Kidney (tissue), 14 donors: Measurements from ENCODE around the gene UBQLN3. TPM values are rescaled to one million over a fixed set of nuclear protein-coding genes. Genes with fewer than 3 reads are reported as not detected.

Source experiments
- DNase-seq, 5 donors: peaks; one replicate each; pipeline ENCODE4 v3.0.0-alpha.2; 2013 to 2020
- FAIRE-seq: peaks from 2 replicates; lab custom pipeline; 2012; peaks lifted over from hg19 to GRCh38; lab: Jason Lieb, UNC
- H3K27ac ChIP-seq, 2 donors: one replicate each; pipeline ENCODE4 v1.7.0; 2013; ENCODE audit warnings: low read depth in 2 of 2, low read length in 2 of 2, inconsistent platforms in 1 of 2
- H3K27me3 ChIP-seq: one replicate; pipeline ENCODE4 v1.7.1; 2013; ENCODE audit warnings: low read length, inconsistent platforms; ENCODE audit not compliant: control insufficient read depth, insufficient read depth
- H3K36me3 ChIP-seq, 3 donors: one replicate each; pipeline versions ENCODE4 v1.7.0 to v1.7.1; 2013; ENCODE audit warnings: low read length in 3 of 3, control low read depth in 1 of 3, inconsistent platforms in 1 of 3; ENCODE audit not compliant: insufficient read depth in 3 of 3, control insufficient read depth in 2 of 3
- H3K4me1 ChIP-seq, 3 donors: one replicate each; pipeline versions ENCODE4 v1.7.0 to v1.7.1; 2013; ENCODE audit warnings: low read length in 3 of 3, inconsistent platforms in 1 of 3, low read depth in 1 of 3; ENCODE audit not compliant: control insufficient read depth in 2 of 3, insufficient read depth in 2 of 3
- H3K4me3 ChIP-seq, 3 donors: one replicate each; pipeline versions ENCODE4 v1.7.0 to v1.8.1; 2013; ENCODE audit warnings: low read length in 3 of 3, control low read depth in 1 of 3, inconsistent platforms in 1 of 3
- H3K9ac ChIP-seq, 3 donors: one replicate each; pipeline versions ENCODE4 v1.7.0 to v1.7.1; 2013; ENCODE audit warnings: low read length in 3 of 3, control low read depth in 1 of 3, inconsistent platforms in 1 of 3
- H3K9me3 ChIP-seq, 3 donors: one replicate each; pipeline versions ENCODE4 v1.7.0 to v1.7.1; 2013; ENCODE audit warnings: low read length in 3 of 3, control low read depth in 1 of 3, inconsistent platforms in 1 of 3; ENCODE audit not compliant: control insufficient read depth in 2 of 3, insufficient read depth in 1 of 3
- CTCF ChIP-seq: IDR thresholded peaks from 3 replicates; pipeline ENCODE4 v1.5.1; 2012; ENCODE audit warnings: mild to moderate bottlenecking, moderate library complexity, borderline replicate concordance; ENCODE audit not compliant: insufficient read depth; ENCODE audit errors: extremely low read depth
- intact Hi-C: fragments of 100-400 bp; cut with DNase I; formaldehyde crosslinking; loops from one replicate; pipeline ENCODE4 v1.11.1; 2022
- polyA plus RNA-seq: library from polyadenylated mRNA; stranded (reverse); fragments of 350-450 nt; fragmentation: Illumina TruSeq; extraction: RNeasy Lipid Tissue Mini Kit (QIAGEN cat#74804); gene quantifications from one replicate; pipeline ENCODE4 v1.2.3, GENCODE V29; 2014; ENCODE audit warnings: low read depth, low replicate concordance; ENCODE audit not compliant: insufficient read depth
- total RNA-seq: library from RNA; stranded (reverse); fragmentation: NEBNext Ultra II Directional; extraction: Animal tissue kit (Norgen Biotek cat#: 25700); gene quantifications from one replicate; pipeline ENCODE4 v1.2.1, GENCODE V29; 2021
- donor health status: control.
- donor health status: control.
- donor health status: control.
- donor health status: control.
- donor health status: control.
- donor health status: DM: yes; HTN: yes; CAD: no.
- donor health status: Normal renal cell carcinoma (clear cell type).

The UBQLN3 gene
- total and polyA plus RNA-seq, 2 donors from 2014 or later: 0.35 TPM; not detected in 1

GRCh38 chr11:5488798-5489399 lies 20.9 kb downstream of the UBQLN3 start:
- H3K36me3 ChIP-seq: no peaks in the 10 kb centered on the region
- H3K9me3 ChIP-seq: no peaks in the 10 kb centered on the region
- no peak for FAIRE-seq
- no peaks in the 10 kb centered on the region for H3K4me1 ChIP-seq
- no peak for DNase-seq
- H3K9ac ChIP-seq: no peak overlapping the region
- H3K27me3 ChIP-seq: no peaks in the 10 kb centered on the region
- intact Hi-C loops: no loop called here
- H3K27ac ChIP-seq: no peak overlapping the region
- H3K4me3 ChIP-seq: no peak overlapping the region
- TF ChIP-seq CTCF: no peak

- Histone ChIP-seq H3K4me3 (no peak within 1 kb of the TSS), H3K27ac (no peak within 1 kb of the TSS), H3K27me3 (no peaks in the 10 kb centered on the region), H3K9ac (no peak within 1 kb of the TSS), H3K9me3 (no peaks in the 10 kb centered on the region), H3K4me1 (no peaks in the 10 kb centered on the region), H3K36me3 (no peaks in the 10 kb centered on the region)
- TF ChIP-seq CTCF: no peak
- FAIRE-seq (no peak), DNase-seq (no peak)
- intact Hi-C loops: no loop called here
Measured at GRCh38 chr11:5488385-5488784, 21.4 kb downstream of the UBQLN3 start, which contains the start of gene OR52D1. Gene OR52D1, plus strand, starts transcription at chr11:5488685. Its CDS starts 22 bp downstream, at chr11:5488707.

- intact Hi-C loops: no loop called here
- no peak for FAIRE-seq
- Histone ChIP-seq H3K36me3 (no peaks in the 10 kb centered on the region), H3K27me3 (no peaks in the 10 kb centered on the region), H3K9ac (no peak overlapping the region), H3K4me1 (no peaks in the 10 kb centered on the region), H3K9me3 (no peaks in the 10 kb centered on the region), H3K27ac (no peak overlapping the region), H3K4me3 (no peak overlapping the region)
- TF ChIP-seq CTCF: no peak
- no peak for DNase-seq
Measured at GRCh38 chr11:5486421-5486820, 23.3 kb downstream of the UBQLN3 start.

GRCh38 chr11:5486003-5486402 lies 23.8 kb downstream of the UBQLN3 start:
- no peak for TF ChIP-seq CTCF
- H3K27me3 ChIP-seq: no peaks in the 10 kb centered on the region
- no peak overlapping the region for H3K4me3 ChIP-seq
- intact Hi-C loops: no loop called here
- no peak overlapping the region for H3K9ac ChIP-seq
- no peaks in the 10 kb centered on the region for H3K4me1 ChIP-seq
- H3K36me3 ChIP-seq: no peaks in the 10 kb centered on the region
- no peaks in the 10 kb centered on the region for H3K9me3 ChIP-seq
- FAIRE-seq (no peak), DNase-seq (no peak)
- no peak overlapping the region for H3K27ac ChIP-seq
